GM23338 (cell line): ENCODE data around the gene SEMA6C. TPM values are rescaled to one million over a fixed set of nuclear protein-coding genes. Genes with fewer than 3 reads are reported as not detected.
A peak's percentile ranks its signal among the peaks of the same experiment; 100 is the strongest.

Experiments used
- ATAC-seq: fragments of 200-7000 bp; cut with Tn5 transposase; 3 replicates; pipeline ENCODE4 v1.9.1; 2020
- DNase-seq: peaks from one replicate; pipeline ENCODE4 v3.0.0-alpha.2; 2015; ENCODE audit warnings: low spot score
- H2AFZ ChIP-seq: fragments of 200-600 bp; sonication (generic); 2 replicates; pipeline ENCODE4 v1.8.0; 2016; ENCODE audit warnings: antibody characterized with exemption, mild to moderate bottlenecking, moderate library complexity
- H3F3A ChIP-seq: fragments of 200-600 bp; sonication (generic); replicated peaks from 2 replicates; pipeline ENCODE4 v1.8.0; 2017; ENCODE audit warnings: antibody characterized with exemption, mixed run types, low read depth
- H3K27ac ChIP-seq: fragments of 200-600 bp; sonication (generic); 2 replicates; pipeline ENCODE4 v1.6.1; 2016; ENCODE audit warnings: low read depth
- H3K27me3 ChIP-seq: fragments of 200-600 bp; sonication (generic); 2 replicates; pipeline ENCODE4 v1.8.0; 2016; ENCODE audit warnings: mild to moderate bottlenecking, mixed run types, moderate library complexity; ENCODE audit not compliant: insufficient read depth
- H3K36me3 ChIP-seq: fragments of 200-600 bp; sonication (generic); 2 replicates; pipeline ENCODE4 v1.8.0; 2016; ENCODE audit warnings: mild to moderate bottlenecking; ENCODE audit not compliant: insufficient read depth
- H3K4me1 ChIP-seq: fragments of 200-600 bp; sonication (generic); 2 replicates; pipeline ENCODE4 v1.8.0; 2016; ENCODE audit warnings: mild to moderate bottlenecking, moderate library complexity; ENCODE audit not compliant: insufficient read depth
- H3K4me2 ChIP-seq: fragments of 200-600 bp; sonication (generic); 2 replicates; pipeline ENCODE4 v1.7.1; 2017; ENCODE audit warnings: mixed run types
- H3K4me3 ChIP-seq: fragments of 200-600 bp; sonication (generic); 2 replicates; pipeline ENCODE4 v1.6.1; 2016; ENCODE audit warnings: mixed run types
- H3K79me2 ChIP-seq: fragments of 200-600 bp; sonication (generic); replicated peaks from 2 replicates; pipeline ENCODE4 v1.8.0; 2017; ENCODE audit warnings: mild to moderate bottlenecking; ENCODE audit not compliant: insufficient read depth
- H3K9me2 ChIP-seq: fragments of 200-600 bp; sonication (generic); 2 replicates; pipeline ENCODE4 v1.8.0; 2017; ENCODE audit not compliant: insufficient read depth
- H4K20me1 ChIP-seq: fragments of 200-600 bp; sonication (generic); replicated peaks from 2 replicates; pipeline ENCODE4 v1.8.0; 2017; ENCODE audit warnings: mild to moderate bottlenecking; ENCODE audit not compliant: insufficient read depth
- H3K27ac Mint-ChIP-seq: 2 replicates; pipeline ENCODE4 v1.8.0; 2020; ENCODE audit warnings: inconsistent platforms, mild to moderate bottlenecking, moderate library complexity, mixed read lengths
- H3K27me3 Mint-ChIP-seq: 3 replicates; pipeline ENCODE4 v1.8.0; 2022; ENCODE audit warnings: low read depth, mild to moderate bottlenecking, moderate library complexity, mixed read lengths, inconsistent platforms; ENCODE audit not compliant: insufficient read depth, poor library complexity
- H3K36me3 Mint-ChIP-seq: 3 replicates; pipeline ENCODE4 v1.8.0; 2021; ENCODE audit warnings: low read depth, mild to moderate bottlenecking, inconsistent platforms, moderate library complexity, mixed read lengths
- H3K4me1 Mint-ChIP-seq: 3 replicates; pipeline ENCODE4 v1.8.0; 2020; ENCODE audit warnings: mild to moderate bottlenecking, inconsistent platforms, mixed read lengths
- H3K4me3 Mint-ChIP-seq: 3 replicates; pipeline ENCODE4 v1.8.0; 2021; ENCODE audit warnings: moderate library complexity, mild to moderate bottlenecking, inconsistent platforms, mixed read lengths
- H3K9me3 Mint-ChIP-seq: 3 replicates; pipeline ENCODE4 v1.8.0; 2020; ENCODE audit warnings: moderate library complexity, mild to moderate bottlenecking, inconsistent platforms, mixed read lengths
- CTCF ChIP-seq, 2 experiments: fragments of 200-600 bp in 1 of 2; sonication (generic) in 1 of 2; conservative IDR thresholded peaks; 2 replicates each; pipeline versions ENCODE4 v1.5.1 to v1.6.1; 2016 to 2017; ENCODE audit warnings: antibody characterized with exemption in 2 of 2, low read depth in 2 of 2, mild to moderate bottlenecking in 2 of 2, moderate library complexity in 1 of 2
- ETS1 ChIP-seq: IDR thresholded peaks from 2 replicates; pipeline ENCODE4 v1.6.1; 2016; ENCODE audit warnings: antibody characterized with exemption
- EZH2 ChIP-seq: fragments of 200-600 bp; sonication (generic); IDR thresholded peaks from one replicate; pipeline ENCODE4 v1.8.0; 2017; ENCODE audit warnings: antibody characterized with exemption, mild to moderate bottlenecking, low read depth; ENCODE audit not compliant: unreplicated experiment
- EZH2phosphoT487 ChIP-seq: fragments of 200-600 bp; sonication (generic); IDR thresholded peaks from one replicate; pipeline ENCODE4 v1.8.1; 2018; ENCODE audit warnings: antibody characterized with exemption; ENCODE audit not compliant: unreplicated experiment
- JUNB ChIP-seq: IDR thresholded peaks from one replicate; pipeline ENCODE4 v1.6.1; 2016; ENCODE audit warnings: antibody characterized with exemption; ENCODE audit not compliant: unreplicated experiment
- STAT1 ChIP-seq: IDR thresholded peaks from one replicate; pipeline ENCODE4 v1.6.1; 2016; ENCODE audit warnings: antibody characterized with exemption; ENCODE audit not compliant: unreplicated experiment
- ZNF462 ChIP-seq: fragments of 250-450 bp; sonication (Bioruptor Pico); IDR thresholded peaks from 2 replicates; pipeline ENCODE4 v1.5.0; 2020; ENCODE audit warnings: mild to moderate bottlenecking, moderate library complexity
- polyA plus RNA-seq: library from polyadenylated mRNA; unstranded; fragments of >200 nt; fragmentation: Nextera tagmentation; extraction: Ambion mirVana; gene quantifications from 2 replicates; pipeline ENCODE4 v1.2.1, GENCODE V29; 2016
- total RNA-seq: library from RNA; depleted of rRNA; stranded (reverse); fragments of >200 nt; shearing (Covaris generic); gene quantifications from 2 replicates; pipeline ENCODE4 v1.2.3, GENCODE V29; 2014

Gene SEMA6C
- total and polyA plus RNA-seq, 2 experiments from 2014 or later = 6.2 to 12.3 TPM

GRCh38 chr1:151137789-151138188 lies 8.6 kb downstream of the SEMA6C start:
- peaks cover 7% of the 10 kb centered on the region for H3K4me1 Mint-ChIP-seq
- Histone ChIP-seq H4K20me1 (no peaks in the 10 kb centered on the region; the same call in 1 of the 2 replicates), H3K4me3 (no peak overlapping the region), H3K27me3 (peaks cover 18% of the 10 kb centered on the region), H3K79me2 (no peaks in the 10 kb centered on the region), H3K4me2 (no peak overlapping the region), H3K4me1 (peaks cover under 1% of the 10 kb centered on the region; the same call in 1 of the 2 replicates), H3K9me2 (no peaks in the 10 kb centered on the region), H3F3A (no peaks in the 10 kb centered on the region), H3K36me3 (no peaks in the 10 kb centered on the region), H2AFZ (no peak overlapping the region), H3K27ac (no peak overlapping the region)
- peaks cover 34% of the 10 kb centered on the region for H3K36me3 Mint-ChIP-seq
- TF ChIP-seq JUNB (no peak), EZH2phosphoT487 (no peak), STAT1 (no peak)
- no peaks in the 10 kb centered on the region for H3K9me3 Mint-ChIP-seq
- H3K27ac Mint-ChIP-seq = no peak overlapping the region
- DNase-seq (no peak), ATAC-seq (no peak)
- no peak overlapping the region for H3K4me3 Mint-ChIP-seq
- H3K27me3 Mint-ChIP-seq = peaks cover 31% of the 10 kb centered on the region

GRCh38 chr1:151135433-151136385 lies 10.7 kb downstream of the SEMA6C start:
- H3K9me2 ChIP-seq = no peaks in the 10 kb centered on the region
- no peak overlapping the region for H3K27ac ChIP-seq
- peaks cover 5% of the 10 kb centered on the region for H3K4me1 Mint-ChIP-seq
- H3K36me3 ChIP-seq = no peaks in the 10 kb centered on the region
- H3K27ac Mint-ChIP-seq = no peak overlapping the region
- no peaks in the 10 kb centered on the region; the same call in 1 of the 2 replicates for H4K20me1 ChIP-seq
- no peak overlapping the region for H2AFZ ChIP-seq
- ATAC-seq (no peak), DNase-seq (peak; percentile 40)
- no peak overlapping the region for H3K4me3 Mint-ChIP-seq
- H3F3A ChIP-seq = peaks cover 4% of the 10 kb centered on the region; the same call in 1 of the 2 replicates
- H3K36me3 Mint-ChIP-seq = peaks cover 34% of the 10 kb centered on the region
- peaks cover 45% of the 10 kb centered on the region for H3K27me3 Mint-ChIP-seq
- H3K4me2 ChIP-seq = no peak overlapping the region
- no peaks in the 10 kb centered on the region for H3K9me3 Mint-ChIP-seq
- H3K79me2 ChIP-seq = no peaks in the 10 kb centered on the region
- H3K4me1 ChIP-seq = peaks cover 7% of the 10 kb centered on the region; the same call in 1 of the 2 replicates
- no peak overlapping the region for H3K4me3 ChIP-seq
- TF ChIP-seq ZNF462 = no peak
- peak; percentile 43 to 68 for TF ChIP-seq CTCF (conservative IDR thresholded peaks at IDR 0.05; ENCODE audit: low read depth in 2 of 2)
- no peak for TF ChIP-seq ETS1
- TF ChIP-seq EZH2 = no peak
- peaks cover 33% of the 10 kb centered on the region for H3K27me3 ChIP-seq
